Adipocyte (in vitro differentiated cells): Measurements from ENCODE around the gene ETFB.

Source experiments
- DNase-seq: peaks from one replicate; pipeline ENCODE4 v3.0.0-alpha.2; 2015; ENCODE audit warnings: low read depth
- H3K27me3 ChIP-seq: replicated peaks from 2 replicates; pipeline ENCODE4 v1.7.0; 2013; ENCODE audit warnings: mild to moderate bottlenecking, low read length, moderate library complexity; ENCODE audit not compliant: control insufficient read depth, insufficient read depth
- H3K36me3 ChIP-seq: 2 replicates; pipeline ENCODE4 v1.7.0; 2013; ENCODE audit warnings: low read length, mild to moderate bottlenecking, moderate library complexity; ENCODE audit not compliant: control insufficient read depth, insufficient read depth, severe bottlenecking
- H3K4me1 ChIP-seq: 2 replicates; pipeline ENCODE4 v1.7.0; 2013; ENCODE audit warnings: mild to moderate bottlenecking, low read length, moderate library complexity; ENCODE audit not compliant: control insufficient read depth, insufficient read depth
- H3K4me3 ChIP-seq: 2 replicates; pipeline ENCODE4 v1.7.0; 2013; ENCODE audit warnings: mild to moderate bottlenecking, low read length, moderate library complexity
- H3K9ac ChIP-seq: 2 replicates; pipeline ENCODE4 v1.7.0; 2013; ENCODE audit warnings: mild to moderate bottlenecking, low read length, moderate library complexity
- H3K9me3 ChIP-seq: 2 replicates; pipeline ENCODE4 v1.7.0; 2013; ENCODE audit warnings: mild to moderate bottlenecking, low read length, moderate library complexity; ENCODE audit not compliant: control insufficient read depth

Gene ETFB

DNA sequence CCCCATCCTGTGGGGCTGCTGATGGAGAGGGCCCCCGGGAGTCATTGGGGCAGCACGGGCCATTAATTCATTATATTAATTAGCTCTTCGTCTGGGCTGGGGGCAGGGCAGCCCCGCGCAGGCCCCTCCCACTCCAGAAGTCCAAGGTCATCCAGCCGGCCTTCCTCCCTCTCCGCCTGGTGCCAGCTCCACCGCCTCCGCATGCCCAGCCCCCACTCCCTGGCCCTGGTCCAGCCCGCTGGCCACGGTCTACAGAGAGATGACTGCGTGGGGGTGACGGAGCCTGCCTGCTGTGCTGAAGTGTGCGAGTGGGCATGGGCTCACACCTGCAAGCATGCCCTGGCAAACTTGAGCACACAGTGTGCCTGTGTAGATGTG, 45.9 kb downstream of the ETFB start:
- no peak for DNase-seq
- H3K4me3 ChIP-seq, result no peak overlapping the region
- no peaks in the 10 kb centered on the region for H3K9me3 ChIP-seq
- peaks cover 22% of the 10 kb centered on the region for H3K27me3 ChIP-seq
- no peak overlapping the region for H3K9ac ChIP-seq
- H3K4me1 ChIP-seq, result peaks cover 2% of the 10 kb centered on the region
- H3K36me3 ChIP-seq, result no peaks in the 10 kb centered on the region

DNA sequence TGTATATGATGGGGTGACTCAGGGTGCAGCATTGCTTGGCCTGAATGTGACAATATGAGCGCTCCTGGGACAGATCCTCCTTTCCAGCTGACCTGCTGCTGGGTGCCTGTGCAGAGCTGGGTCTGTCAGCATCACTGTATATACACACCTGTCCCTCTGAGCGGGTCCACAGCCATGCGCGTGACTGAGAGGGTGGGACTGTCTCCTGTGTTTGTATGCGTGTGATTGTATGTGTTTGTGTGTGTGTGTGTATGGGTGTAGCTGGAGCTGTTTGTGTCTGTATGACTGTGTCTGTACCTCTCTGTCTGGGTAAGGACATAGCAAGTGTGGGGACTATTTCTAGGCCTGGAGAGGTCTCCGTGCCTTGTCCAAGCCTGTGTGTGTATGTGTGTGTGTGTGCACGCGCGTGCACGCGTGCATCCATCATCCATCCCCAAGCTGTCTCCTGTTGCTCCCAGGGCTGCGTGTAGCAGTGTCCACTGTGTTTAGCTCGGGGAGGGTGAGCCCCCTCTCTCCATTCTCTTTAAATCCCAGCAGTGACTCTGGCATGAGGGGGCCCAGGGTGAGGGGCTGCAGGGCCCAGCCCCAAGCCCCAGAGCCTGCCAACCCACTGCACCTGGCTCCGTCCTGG, 46.4 kb downstream of the ETFB start:
- H3K36me3 ChIP-seq, result no peaks in the 10 kb centered on the region
- no peak overlapping the region for H3K9ac ChIP-seq
- no peak for DNase-seq
- H3K9me3 ChIP-seq, result no peaks in the 10 kb centered on the region
- peaks cover 2% of the 10 kb centered on the region for H3K4me1 ChIP-seq
- peaks cover 22% of the 10 kb centered on the region for H3K27me3 ChIP-seq
- H3K4me3 ChIP-seq, result no peak overlapping the region

DNA sequence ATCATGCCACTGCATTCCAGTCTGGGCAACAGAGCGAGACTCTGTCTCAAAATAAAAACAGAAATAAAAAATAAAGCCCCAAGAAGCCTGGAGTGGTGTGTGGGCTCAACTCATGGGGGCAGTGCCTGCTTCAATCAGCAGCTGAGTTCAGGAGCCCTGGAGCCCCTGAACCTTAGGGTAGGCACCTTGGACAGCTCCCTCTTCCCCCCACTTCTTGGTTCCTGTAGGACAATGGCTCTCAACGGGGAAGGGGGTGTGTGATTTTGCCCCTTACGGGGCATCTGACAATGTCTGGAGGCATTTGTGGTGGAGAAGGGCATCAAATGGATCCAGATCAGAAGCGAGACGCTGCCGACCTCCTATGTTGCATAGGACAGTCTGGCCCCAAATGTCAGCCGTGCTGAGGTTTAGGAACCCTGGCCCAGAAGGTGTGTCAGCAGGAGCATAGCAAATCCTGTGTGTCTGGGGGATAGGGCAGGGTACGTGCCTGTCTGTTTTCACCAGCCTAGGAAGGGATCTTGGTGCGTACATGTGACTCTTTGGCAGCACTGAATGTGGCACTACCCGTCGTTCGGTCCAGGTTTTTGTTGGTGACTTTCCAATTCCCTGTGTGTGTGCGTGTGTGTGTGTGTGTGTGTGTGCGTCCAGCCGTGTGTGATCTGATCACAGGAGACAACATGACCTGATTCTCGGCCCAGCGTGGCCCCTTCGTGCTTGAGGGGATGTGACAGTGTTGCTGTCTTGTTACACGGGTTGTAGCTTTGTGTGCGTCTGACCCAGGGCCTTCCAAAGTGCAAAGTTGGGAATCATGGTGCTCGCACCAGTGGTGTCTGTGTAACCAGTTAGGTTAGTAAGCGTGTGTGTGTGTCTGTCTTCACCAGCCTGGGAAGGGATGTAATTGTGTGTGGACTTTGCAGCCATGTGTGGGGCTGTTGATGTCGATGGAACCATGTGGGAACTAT, 47.2 kb downstream of the ETFB start:
- no peaks in the 10 kb centered on the region for H3K4me1 ChIP-seq
- H3K27me3 ChIP-seq, result peaks cover 17% of the 10 kb centered on the region
- H3K9ac ChIP-seq, result no peak overlapping the region
- H3K36me3 ChIP-seq, result no peaks in the 10 kb centered on the region
- DNase-seq, result no peak
- H3K4me3 ChIP-seq, result no peak overlapping the region
- no peaks in the 10 kb centered on the region for H3K9me3 ChIP-seq

GRCh38 chr19:51317968-51318367, 48.2 kb downstream of the ETFB start:
- H3K27me3 ChIP-seq, result peaks cover 13% of the 10 kb centered on the region
- no peaks in the 10 kb centered on the region for H3K4me1 ChIP-seq
- H3K9ac ChIP-seq, result no peak overlapping the region
- no peaks in the 10 kb centered on the region for H3K9me3 ChIP-seq
- no peaks in the 10 kb centered on the region for H3K36me3 ChIP-seq
- H3K4me3 ChIP-seq, result no peak overlapping the region
- no peak for DNase-seq

DNA sequence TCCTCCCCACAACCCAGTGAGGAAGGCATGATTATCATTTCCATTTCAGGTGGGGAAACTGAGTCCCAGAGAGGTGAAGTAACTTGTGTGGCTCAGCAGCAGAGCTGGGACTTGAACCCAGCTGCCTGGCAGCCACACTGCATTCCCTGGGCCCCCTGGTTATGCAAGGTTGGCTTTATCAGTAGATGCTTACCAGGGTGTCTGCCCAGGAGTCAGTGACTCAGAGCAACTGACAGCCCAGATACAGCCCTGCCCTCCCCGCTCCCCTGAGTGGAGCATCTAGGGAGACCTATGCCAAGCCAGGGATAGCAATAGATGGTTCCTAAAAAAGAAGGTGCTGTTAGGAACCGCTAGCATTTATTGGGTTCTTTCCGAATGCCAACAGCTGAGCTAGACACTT, 48.8 kb downstream of the ETFB start:
- Histone ChIP-seq H3K9me3 (no peaks in the 10 kb centered on the region), H3K4me3 (no peak overlapping the region), H3K4me1 (no peaks in the 10 kb centered on the region), H3K36me3 (no peaks in the 10 kb centered on the region), H3K9ac (no peak overlapping the region), H3K27me3 (peaks cover 14% of the 10 kb centered on the region)
- no peak for DNase-seq

DNA sequence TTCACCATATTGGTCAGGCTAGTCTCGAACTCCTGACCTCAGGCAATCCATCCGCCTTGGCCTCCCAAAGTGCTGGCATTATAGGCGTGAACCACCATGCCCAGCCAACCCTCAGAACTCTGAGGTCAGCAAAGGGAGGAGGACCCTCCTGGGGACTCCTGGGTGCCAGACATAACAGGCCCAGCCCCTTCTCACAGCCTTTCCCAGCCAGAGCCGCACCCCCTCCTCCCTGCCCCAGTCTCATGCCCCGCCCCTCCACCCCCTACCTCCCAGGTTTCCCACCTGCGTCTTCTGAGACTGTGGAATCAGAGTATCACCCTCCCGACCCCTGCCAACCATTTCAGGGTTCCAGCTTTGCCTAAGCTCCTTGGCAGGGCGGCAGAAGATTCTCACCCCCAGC, 49.5 kb downstream of the ETFB start:
- no peaks in the 10 kb centered on the region for H3K36me3 ChIP-seq
- H3K9ac ChIP-seq, result no peak overlapping the region
- H3K4me3 ChIP-seq, result no peak overlapping the region
- DNase-seq, result no peak
- peaks cover 18% of the 10 kb centered on the region for H3K27me3 ChIP-seq
- H3K9me3 ChIP-seq, result no peaks in the 10 kb centered on the region
- H3K4me1 ChIP-seq, result no peaks in the 10 kb centered on the region

DNA sequence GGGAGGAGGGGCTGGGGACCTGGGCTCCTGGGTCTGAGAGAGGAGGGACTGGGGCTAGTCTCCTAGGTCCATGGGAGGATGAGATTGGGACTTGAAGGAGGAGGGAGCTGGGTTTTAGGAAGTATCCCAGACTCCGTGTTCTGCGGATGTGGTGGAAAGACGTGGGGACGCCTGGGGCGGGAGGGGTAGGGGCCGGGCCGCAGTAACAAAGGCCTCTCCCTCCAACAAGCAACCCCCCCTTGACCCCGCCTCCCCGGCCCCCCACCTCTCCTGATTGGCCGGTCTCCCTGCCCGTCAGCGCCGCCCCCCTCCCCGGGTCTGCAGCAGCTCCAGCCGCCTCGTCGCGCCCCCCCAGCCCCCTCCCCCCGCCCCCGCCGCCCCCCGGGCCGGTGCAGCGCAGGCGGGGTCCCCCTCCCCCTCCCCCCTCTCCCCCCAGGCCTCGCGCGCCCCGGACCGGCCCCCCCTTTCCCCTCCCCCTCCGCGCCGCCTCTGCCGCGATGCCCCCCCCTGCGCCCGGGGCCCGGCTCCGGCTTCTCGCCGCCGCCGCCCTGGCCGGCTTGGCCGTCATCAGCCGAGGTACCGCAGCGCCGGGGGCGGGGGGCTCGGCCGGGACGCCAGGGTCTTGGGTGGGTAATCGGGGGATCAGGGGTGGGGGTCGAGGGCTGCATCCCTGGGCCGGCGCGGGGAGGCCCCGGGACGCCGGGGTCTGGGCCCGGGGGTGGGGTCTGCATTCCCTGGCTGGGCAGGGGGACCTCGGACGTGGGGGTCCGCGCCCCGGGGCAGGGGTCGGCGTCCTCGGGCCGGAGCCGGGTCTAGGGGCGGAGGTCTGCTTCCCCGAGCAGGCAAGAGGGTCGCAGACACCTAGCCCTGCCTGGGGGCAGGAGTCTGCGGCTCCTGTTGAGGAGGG, 54.6 kb downstream of the ETFB start, which contains the start of gene IGLON5:
Gene IGLON5, plus strand, starts transcription at position 294 of the 907 bp plus-strand sequence. Its CDS starts 204 bp downstream, at position 498.
- Histone ChIP-seq H3K27me3 (peaks cover 11% of the 10 kb centered on the region), H3K4me3 (no peak within 1 kb of the TSS), H3K9ac (no peak within 1 kb of the TSS), H3K9me3 (peaks cover 14% of the 10 kb centered on the region), H3K36me3 (no peaks in the 10 kb centered on the region), H3K4me1 (no peaks in the 10 kb centered on the region)
- no peak for DNase-seq

DNA sequence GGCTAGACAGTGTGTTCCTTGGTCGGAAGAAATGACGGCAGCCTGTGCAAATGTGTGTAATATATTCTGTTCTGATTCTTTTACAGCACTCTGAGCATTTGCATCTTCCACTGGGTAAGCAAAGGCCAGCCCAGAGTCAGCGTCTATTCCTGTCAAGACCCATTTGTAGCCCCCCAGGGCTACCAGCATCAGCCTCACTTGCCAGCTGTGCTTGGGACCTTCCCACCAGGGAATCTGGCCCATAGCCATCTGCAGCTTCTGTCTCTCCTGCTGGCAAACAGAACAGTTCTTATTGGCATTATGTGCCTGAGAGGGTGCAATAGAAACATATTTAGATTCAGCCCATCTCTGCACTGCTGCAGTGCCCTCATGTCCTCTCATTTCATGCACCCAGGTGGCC, 60.7 kb downstream of the ETFB start:
- Histone ChIP-seq H3K4me3 (no peak overlapping the region), H3K9me3 (peaks cover 30% of the 10 kb centered on the region), H3K9ac (no peak overlapping the region), H3K27me3 (peaks cover 4% of the 10 kb centered on the region), H3K4me1 (no peaks in the 10 kb centered on the region), H3K36me3 (no peaks in the 10 kb centered on the region)
- DNase-seq, result no peak

GRCh38 chr19:51301266-51301665, 64.9 kb downstream of the ETFB start:
- Histone ChIP-seq H3K36me3 (no peaks in the 10 kb centered on the region), H3K9me3 (peaks cover 12% of the 10 kb centered on the region), H3K9ac (no peak overlapping the region), H3K4me3 (no peak overlapping the region), H3K27me3 (peaks cover 7% of the 10 kb centered on the region), H3K4me1 (no peaks in the 10 kb centered on the region)
- no peak for DNase-seq

DNA sequence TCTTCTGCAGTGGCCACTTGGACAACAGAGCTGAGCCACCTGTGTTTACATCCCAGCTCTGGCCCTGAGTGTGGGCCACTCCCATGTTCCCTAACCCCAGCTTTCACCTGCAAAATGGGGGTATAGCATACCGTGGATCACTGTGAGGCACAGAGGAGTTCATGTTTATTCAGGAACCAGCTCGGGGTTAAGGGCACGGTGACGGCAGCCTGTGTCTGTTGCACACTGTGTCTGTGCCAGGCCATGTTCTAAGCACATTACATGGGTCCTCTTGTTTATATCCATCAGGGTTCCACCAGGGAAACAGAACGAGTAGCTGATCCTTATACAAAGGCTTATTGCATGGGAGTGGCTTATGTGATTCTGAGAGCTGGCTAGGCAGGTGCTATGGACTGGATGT, 68.8 kb downstream of the ETFB start:
- no peak for DNase-seq
- H3K36me3 ChIP-seq, result no peaks in the 10 kb centered on the region
- no peaks in the 10 kb centered on the region for H3K9me3 ChIP-seq
- no peak overlapping the region for H3K4me3 ChIP-seq
- H3K27me3 ChIP-seq, result peaks cover 28% of the 10 kb centered on the region
- no peak overlapping the region for H3K9ac ChIP-seq
- no peaks in the 10 kb centered on the region for H3K4me1 ChIP-seq
